Panc1 (cell line): Measurements from ENCODE around the gene FSD1. TPM values are rescaled to one million over a fixed set of nuclear protein-coding genes. Genes with fewer than 3 reads are reported as not detected.
A peak's percentile ranks its signal among the peaks of the same experiment; 100 is the strongest.

ENCODE experiments used
- ATAC-seq: fragments of 200-7000 bp; cut with Tn5 transposase; 2 replicates; pipeline ENCODE4 v1.9.1; 2020; ENCODE audit warnings: mild to moderate bottlenecking, moderate library complexity
- BruUV-seq: library from RNA; stranded (reverse); fragments of 400-500 nt; replicated peaks from 2 replicates; lab custom pipeline; 2021; lab: Mats Ljungman, UMichigan
- CTCF ChIA-PET: fragments of 300-600 bp; sonication (Branson Sonifier 250); formaldehyde crosslinking; loops from one replicate; lab custom pipeline; 2022; ENCODE audit warnings: antibody characterized with exemption; lab: Charles Lee
- POLR2A ChIA-PET: fragments of 300-600 bp; sonication (Branson Sonifier 250); formaldehyde crosslinking; loops from one replicate; lab custom pipeline; 2022; ENCODE audit warnings: antibody characterized with exemption; lab: Charles Lee
- DNase-seq: peaks from one replicate; pipeline ENCODE4 v3.0.0-alpha.2; 2010; ENCODE audit warnings: low read depth, low spot score
- H3K27ac ChIP-seq: 2 replicates; pipeline ENCODE4 v1.5.1; 2011; ENCODE audit warnings: mild to moderate bottlenecking, low read length, inconsistent platforms
- H3K27me3 ChIP-seq: fragments of 200-500 bp; sonication (Bioruptor generic); 2 replicates; pipeline ENCODE4 v1.6.0; 2014; ENCODE audit warnings: low read length, inconsistent platforms; ENCODE audit not compliant: control insufficient read depth, insufficient read depth
- H3K36me3 ChIP-seq: fragments of 200-500 bp; sonication (Bioruptor generic); 2 replicates; pipeline ENCODE4 v1.5.1; 2014; ENCODE audit warnings: inconsistent platforms, mild to moderate bottlenecking, low read length, moderate library complexity; ENCODE audit not compliant: control insufficient read depth, insufficient read depth
- H3K4me1 ChIP-seq: 2 replicates; pipeline ENCODE4 v1.5.1; 2011; ENCODE audit warnings: inconsistent platforms, mild to moderate bottlenecking, low read length, moderate library complexity; ENCODE audit not compliant: control insufficient read depth, insufficient read depth
- H3K4me3 ChIP-seq, 2 experiments: 2 replicates each; pipeline ENCODE4 v1.5.1; 2011 to 2012; ENCODE audit warnings: low read depth in 2 of 2, low read length in 2 of 2, mild to moderate bottlenecking in 2 of 2, inconsistent platforms in 1 of 2, moderate library complexity in 1 of 2
- H3K9me3 ChIP-seq: fragments of 200-500 bp; sonication (Bioruptor generic); 2 replicates; pipeline ENCODE4 v1.5.1; 2014; ENCODE audit warnings: low read depth, mild to moderate bottlenecking, inconsistent platforms, low read length, moderate library complexity; ENCODE audit not compliant: control insufficient read depth, insufficient read depth
- POLR2AphosphoS5 ChIP-seq: IDR thresholded peaks from 2 replicates; pipeline ENCODE4 v1.6.1; 2012; ENCODE audit warnings: mild to moderate bottlenecking, low read depth, low read length, moderate library complexity
- SIN3A ChIP-seq: IDR thresholded peaks from 2 replicates; pipeline ENCODE4 v1.6.1; 2012; ENCODE audit warnings: low read depth, mild to moderate bottlenecking, low read length, moderate library complexity, borderline replicate concordance; ENCODE audit not compliant: insufficient read depth
- TCF7L2 ChIP-seq: IDR thresholded peaks from 2 replicates; pipeline ENCODE4 v1.6.1; 2011; ENCODE audit warnings: mild to moderate bottlenecking, low read depth, low read length, inconsistent platforms
- in situ Hi-C: cut with HindIII; loops from 2 replicates; pipeline ENCODE4 v1.10.0; 2016; ENCODE audit warnings: low sequenced_read_pairs, low pct_unique_long_range_greater_than_20kb
- intact Hi-C: fragments of 100-400 bp; cut with micrococcal nuclease; formaldehyde crosslinking; loops from one replicate; pipeline ENCODE4 v1.10.0; 2022; ENCODE audit not compliant: unreplicated experiment
- total RNA-seq: library from RNA; stranded (reverse); gene quantifications from one replicate; pipeline ENCODE4 v1.2.1, GENCODE V29; 2021; ENCODE audit not compliant: unreplicated experiment
- TF ChIP-seq, protein P1 (sequence below), 2 experiments: IDR thresholded peaks; 2 replicates each; pipeline ENCODE4 v1.6.1; 2011 to 2012; ENCODE audit warnings: low read depth in 2 of 2, control low read depth in 1 of 2, low read length in 1 of 2, mild to moderate bottlenecking in 1 of 2, moderate library complexity in 1 of 2; ENCODE audit not compliant: insufficient read depth in 1 of 2
- TF ChIP-seq, protein P2 (sequence below): fragments of 450-650 bp; IDR thresholded peaks from 2 replicates; pipeline ENCODE4 v1.5.1; 2017; ENCODE audit warnings: mild to moderate bottlenecking

The FSD1 gene
- total RNA-seq, 1 experiment from 2014 or later: 12.1 TPM

DNA sequence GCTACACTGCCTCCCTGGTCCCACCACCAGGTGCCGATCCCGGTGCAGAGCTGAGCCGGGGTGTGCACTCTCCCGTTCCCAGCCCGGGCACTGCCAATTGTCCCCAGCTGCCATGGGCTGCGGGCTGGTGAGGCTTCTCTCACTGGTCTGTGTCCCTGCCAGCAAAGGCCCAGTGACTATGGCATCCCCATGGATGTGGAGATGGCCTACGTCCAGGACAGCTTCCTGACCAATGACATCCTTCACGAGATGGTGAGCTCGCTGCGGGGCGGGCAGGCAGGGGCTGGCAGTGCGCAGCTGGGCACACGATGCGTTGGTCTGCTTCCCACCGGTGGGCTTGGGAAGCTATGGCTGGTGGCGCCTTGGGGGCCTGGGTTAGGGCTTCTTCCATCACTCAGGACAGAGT, 53.5 kb downstream of the FSD1 start:
- BruUV-seq: no TSS peak
- DNase-seq: no peak
- no peaks in the 10 kb centered on the region for H3K9me3 ChIP-seq
- H3K4me3 ChIP-seq: no peak overlapping the region
- no peaks in the 10 kb centered on the region for H3K36me3 ChIP-seq
- ChIA-PET POLR2A (no interaction called here), CTCF (interaction anchor here (1.6 kb wide), 1 partner anchor 91 kb away, joined by 4 read pairs; no protein-coding TSS in a partner anchor)
- in situ Hi-C loops (no loop called here), intact Hi-C loops (no loop called here)
- H3K27ac ChIP-seq: no peak overlapping the region
- ATAC-seq: no peak
- TF ChIP-seq SIN3A (no peak), TCF7L2 (no peak), POLR2AphosphoS5 (no peak)
- TF ChIP-seq, protein P1, sequence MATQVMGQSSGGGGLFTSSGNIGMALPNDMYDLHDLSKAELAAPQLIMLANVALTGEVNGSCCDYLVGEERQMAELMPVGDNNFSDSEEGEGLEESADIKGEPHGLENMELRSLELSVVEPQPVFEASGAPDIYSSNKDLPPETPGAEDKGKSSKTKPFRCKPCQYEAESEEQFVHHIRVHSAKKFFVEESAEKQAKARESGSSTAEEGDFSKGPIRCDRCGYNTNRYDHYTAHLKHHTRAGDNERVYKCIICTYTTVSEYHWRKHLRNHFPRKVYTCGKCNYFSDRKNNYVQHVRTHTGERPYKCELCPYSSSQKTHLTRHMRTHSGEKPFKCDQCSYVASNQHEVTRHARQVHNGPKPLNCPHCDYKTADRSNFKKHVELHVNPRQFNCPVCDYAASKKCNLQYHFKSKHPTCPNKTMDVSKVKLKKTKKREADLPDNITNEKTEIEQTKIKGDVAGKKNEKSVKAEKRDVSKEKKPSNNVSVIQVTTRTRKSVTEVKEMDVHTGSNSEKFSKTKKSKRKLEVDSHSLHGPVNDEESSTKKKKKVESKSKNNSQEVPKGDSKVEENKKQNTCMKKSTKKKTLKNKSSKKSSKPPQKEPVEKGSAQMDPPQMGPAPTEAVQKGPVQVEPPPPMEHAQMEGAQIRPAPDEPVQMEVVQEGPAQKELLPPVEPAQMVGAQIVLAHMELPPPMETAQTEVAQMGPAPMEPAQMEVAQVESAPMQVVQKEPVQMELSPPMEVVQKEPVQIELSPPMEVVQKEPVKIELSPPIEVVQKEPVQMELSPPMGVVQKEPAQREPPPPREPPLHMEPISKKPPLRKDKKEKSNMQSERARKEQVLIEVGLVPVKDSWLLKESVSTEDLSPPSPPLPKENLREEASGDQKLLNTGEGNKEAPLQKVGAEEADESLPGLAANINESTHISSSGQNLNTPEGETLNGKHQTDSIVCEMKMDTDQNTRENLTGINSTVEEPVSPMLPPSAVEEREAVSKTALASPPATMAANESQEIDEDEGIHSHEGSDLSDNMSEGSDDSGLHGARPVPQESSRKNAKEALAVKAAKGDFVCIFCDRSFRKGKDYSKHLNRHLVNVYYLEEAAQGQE (IDR thresholded peaks at IDR 0.05; ENCODE audit: insufficient read depth in 1 of 2, low read depth in 2 of 2, low read length in 1 of 2): no peak
- TF ChIP-seq, protein P2, sequence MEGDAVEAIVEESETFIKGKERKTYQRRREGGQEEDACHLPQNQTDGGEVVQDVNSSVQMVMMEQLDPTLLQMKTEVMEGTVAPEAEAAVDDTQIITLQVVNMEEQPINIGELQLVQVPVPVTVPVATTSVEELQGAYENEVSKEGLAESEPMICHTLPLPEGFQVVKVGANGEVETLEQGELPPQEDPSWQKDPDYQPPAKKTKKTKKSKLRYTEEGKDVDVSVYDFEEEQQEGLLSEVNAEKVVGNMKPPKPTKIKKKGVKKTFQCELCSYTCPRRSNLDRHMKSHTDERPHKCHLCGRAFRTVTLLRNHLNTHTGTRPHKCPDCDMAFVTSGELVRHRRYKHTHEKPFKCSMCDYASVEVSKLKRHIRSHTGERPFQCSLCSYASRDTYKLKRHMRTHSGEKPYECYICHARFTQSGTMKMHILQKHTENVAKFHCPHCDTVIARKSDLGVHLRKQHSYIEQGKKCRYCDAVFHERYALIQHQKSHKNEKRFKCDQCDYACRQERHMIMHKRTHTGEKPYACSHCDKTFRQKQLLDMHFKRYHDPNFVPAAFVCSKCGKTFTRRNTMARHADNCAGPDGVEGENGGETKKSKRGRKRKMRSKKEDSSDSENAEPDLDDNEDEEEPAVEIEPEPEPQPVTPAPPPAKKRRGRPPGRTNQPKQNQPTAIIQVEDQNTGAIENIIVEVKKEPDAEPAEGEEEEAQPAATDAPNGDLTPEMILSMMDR: no peak
- H3K27me3 ChIP-seq: no peaks in the 10 kb centered on the region
- peaks cover 26% of the 10 kb centered on the region for H3K4me1 ChIP-seq

DNA sequence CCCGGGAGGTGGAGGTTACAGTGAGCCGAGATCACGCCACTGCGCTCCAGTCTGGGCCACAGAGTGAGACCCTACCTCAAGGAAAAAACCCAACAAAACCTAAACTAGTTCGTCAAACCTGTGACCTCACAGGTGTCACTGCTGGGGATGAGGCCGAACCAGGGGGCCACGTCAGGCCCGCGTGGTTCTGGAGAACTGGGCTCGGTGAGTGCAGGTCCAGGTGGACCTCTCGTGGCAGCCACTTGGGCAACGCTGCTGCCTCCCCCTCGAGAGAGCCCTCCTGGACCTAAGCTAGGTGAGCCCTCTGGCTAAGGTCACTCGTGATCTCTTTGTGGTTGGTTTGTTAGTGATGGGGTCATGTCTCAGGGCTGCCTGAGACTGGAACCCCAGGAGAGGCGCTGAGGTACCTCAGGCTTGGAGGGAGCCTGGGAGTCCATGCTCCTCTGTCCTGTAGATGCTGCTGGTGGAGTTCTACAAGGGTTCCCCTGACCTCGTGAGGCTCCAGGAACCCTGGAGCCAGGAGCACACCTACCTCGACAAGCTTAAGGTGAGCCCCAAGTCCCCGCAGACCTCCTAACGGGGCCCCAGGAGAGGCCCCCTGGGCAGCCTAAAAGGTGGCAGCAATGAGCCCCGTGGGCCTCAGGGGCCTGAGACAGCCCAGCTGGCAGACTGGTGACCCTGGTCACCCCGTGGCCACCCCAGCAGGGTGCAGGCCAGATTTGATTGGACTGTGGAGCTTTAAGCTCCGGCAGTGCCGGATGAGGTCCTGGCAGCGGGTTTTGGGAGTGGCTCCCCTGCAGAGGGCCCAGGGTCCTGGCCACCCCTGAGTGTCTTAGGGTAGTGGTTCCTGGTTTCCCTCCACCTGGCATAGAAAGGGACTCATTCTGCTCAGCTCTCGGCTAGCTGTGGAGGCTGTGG, 54.6 kb downstream of the FSD1 start:
- CTCF ChIA-PET: interaction anchor here (0.6 kb wide), 1 partner anchor 42 kb away, joined by 6 read pairs; no protein-coding TSS in a partner anchor
- Histone ChIP-seq H3K27me3 (no peaks in the 10 kb centered on the region), H3K27ac (peak overlapping the region; percentile 44; the same call in 1 of the 2 replicates), H3K4me3 (no peak overlapping the region), H3K9me3 (no peaks in the 10 kb centered on the region), H3K36me3 (no peaks in the 10 kb centered on the region), H3K4me1 (peaks cover 26% of the 10 kb centered on the region)
- in situ Hi-C loops: no loop called here
- no TSS peak for BruUV-seq
- intact Hi-C loops: no loop called here
- DNase-seq (no peak), ATAC-seq (no peak)
- POLR2A ChIA-PET: interaction anchor here (0.5 to 0.6 kb wide), 2 partner anchors 10 to 112 kb away, joined by 3 to 4 read pairs; partner anchors contain the start of gene YJU2
- no peak for TF ChIP-seq SIN3A
- TF ChIP-seq POLR2AphosphoS5: 0 out of 2 replicates have a peak, but pooled peaks have one; percentile 8
